Activated CD4-positive, alpha-beta T cell treated with anti-CD3 and anti-CD28 coated beads, Interleukin-2, amount 50 U/mL, for 16 hours (primary cell): ENCODE measurements around the gene GP1BA.

Source experiments
- DNase-seq: peaks from one replicate; pipeline ENCODE4 v3.0.0-alpha.2; 2020

The GP1BA gene

GRCh38 chr17:4931963-4932362 is at the start of gene GP1BA:
TSS of gene GP1BA (plus strand) at chr17:4932277. CDS start at chr17:4932605, 328 bp downstream.
- DNase-seq, result no peak

- DNase-seq, result no peak
Measured at GRCh38 chr17:4884489-4884888, 47.6 kb upstream of the GP1BA start.

GRCh38 chr17:4886830-4887229 is 45.2 kb upstream of the GP1BA start:
- no peak for DNase-seq

- DNase-seq, result no peak
Measured at GRCh38 chr17:4887581-4887980, 44.5 kb upstream of the GP1BA start.

- DNase-seq, result no peak
Measured at GRCh38 chr17:4891411-4892410, 40.4 kb upstream of the GP1BA start.

- DNase-seq, result no peak
Measured at GRCh38 chr17:4892499-4893221, 39.4 kb upstream of the GP1BA start.

GRCh38 chr17:4893272-4893671 is 38.8 kb upstream of the GP1BA start:
- DNase-seq, result no peak

GRCh38 chr17:4893721-4894560 is 38.1 kb upstream of the GP1BA start:
- no peak for DNase-seq

GRCh38 chr17:4895121-4895520 is 37.0 kb upstream of the GP1BA start:
- DNase-seq, result no peak

GRCh38 chr17:4895657-4896331 is 36.3 kb upstream of the GP1BA start:
- DNase-seq, result no peak

GRCh38 chr17:4896332-4897197 is 35.5 kb upstream of the GP1BA start:
- DNase-seq, result no peak

GRCh38 chr17:4897198-4897687 is 34.8 kb upstream of the GP1BA start:
- no peak for DNase-seq

- no peak for DNase-seq
Measured at GRCh38 chr17:4897785-4898184, 34.3 kb upstream of the GP1BA start.

GRCh38 chr17:4898351-4898750 is 33.7 kb upstream of the GP1BA start:
- DNase-seq, result no peak

GRCh38 chr17:4898927-4899326 is 33.1 kb upstream of the GP1BA start:
- DNase-seq, result no peak

GRCh38 chr17:4899341-4900230 is 32.5 kb upstream of the GP1BA start, which contains the start of gene C17orf107:
TSS of gene C17orf107 (plus strand) at chr17:4899536. CDS start at chr17:4899763, 227 bp downstream.
- DNase-seq, result peak; percentile 81

- peak; percentile 55 for DNase-seq
Measured at GRCh38 chr17:4900231-4901107, 31.6 kb upstream of the GP1BA start.

GRCh38 chr17:4901108-4901647 is 30.9 kb upstream of the GP1BA start:
- no peak for DNase-seq
